Measurements from ENCODE around the gene AP1S3. TPM values are rescaled to one million over a fixed set of nuclear protein-coding genes. Genes with fewer than 3 reads are reported as not detected.

The AP1S3 gene
- total RNA-seq, 1 donor from 2014 or later = 46.3 TPM

- H3K27me3 Mint-ChIP-seq = no peaks in the 10 kb centered on the region
- intact Hi-C loops (cut with micrococcal nuclease) = no loop called here
- TF ChIP-seq, protein P1, sequence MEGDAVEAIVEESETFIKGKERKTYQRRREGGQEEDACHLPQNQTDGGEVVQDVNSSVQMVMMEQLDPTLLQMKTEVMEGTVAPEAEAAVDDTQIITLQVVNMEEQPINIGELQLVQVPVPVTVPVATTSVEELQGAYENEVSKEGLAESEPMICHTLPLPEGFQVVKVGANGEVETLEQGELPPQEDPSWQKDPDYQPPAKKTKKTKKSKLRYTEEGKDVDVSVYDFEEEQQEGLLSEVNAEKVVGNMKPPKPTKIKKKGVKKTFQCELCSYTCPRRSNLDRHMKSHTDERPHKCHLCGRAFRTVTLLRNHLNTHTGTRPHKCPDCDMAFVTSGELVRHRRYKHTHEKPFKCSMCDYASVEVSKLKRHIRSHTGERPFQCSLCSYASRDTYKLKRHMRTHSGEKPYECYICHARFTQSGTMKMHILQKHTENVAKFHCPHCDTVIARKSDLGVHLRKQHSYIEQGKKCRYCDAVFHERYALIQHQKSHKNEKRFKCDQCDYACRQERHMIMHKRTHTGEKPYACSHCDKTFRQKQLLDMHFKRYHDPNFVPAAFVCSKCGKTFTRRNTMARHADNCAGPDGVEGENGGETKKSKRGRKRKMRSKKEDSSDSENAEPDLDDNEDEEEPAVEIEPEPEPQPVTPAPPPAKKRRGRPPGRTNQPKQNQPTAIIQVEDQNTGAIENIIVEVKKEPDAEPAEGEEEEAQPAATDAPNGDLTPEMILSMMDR (IDR thresholded peaks at IDR 0.05) = no peak
Observed at GRCh38 chr2:223747392-223748042, 89.9 kb downstream of the AP1S3 start.

GRCh38 chr2:223746611-223747010 is 90.8 kb downstream of the AP1S3 start:
- ATAC-seq (ENCODE audit: low read depth) = no peak
- no peak for DNase-seq
- Mint-ChIP-seq H3K4me3 (no peak overlapping the region), H3K27ac (no peak overlapping the region), H3K27me3 (no peaks in the 10 kb centered on the region), H3K36me3 (ENCODE audit: low read depth) (no peaks in the 10 kb centered on the region), H3K9me3 (no peaks in the 10 kb centered on the region), H3K4me1 (no peaks in the 10 kb centered on the region)
- ChIA-PET CTCF (no interaction called here), POLR2A (no interaction called here)
- TF ChIP-seq, protein P1 (IDR thresholded peaks at IDR 0.05) = no peak
- intact Hi-C loops (cut with micrococcal nuclease) = no loop called here

More at GRCh38 chr2:223747392-223748042, 89.9 kb downstream of the AP1S3 start:
- no peak overlapping the region for H3K4me3 Mint-ChIP-seq
- ATAC-seq (ENCODE audit: low read depth) (no peak), DNase-seq (no peak)
- CTCF ChIA-PET = no interaction called here
- no peak overlapping the region for H3K27ac Mint-ChIP-seq
- H3K4me1 Mint-ChIP-seq = no peaks in the 10 kb centered on the region
- H3K36me3 Mint-ChIP-seq (ENCODE audit: low read depth) = no peaks in the 10 kb centered on the region
- POLR2A ChIA-PET = no interaction called here
- H3K9me3 Mint-ChIP-seq = no peaks in the 10 kb centered on the region

DNA sequence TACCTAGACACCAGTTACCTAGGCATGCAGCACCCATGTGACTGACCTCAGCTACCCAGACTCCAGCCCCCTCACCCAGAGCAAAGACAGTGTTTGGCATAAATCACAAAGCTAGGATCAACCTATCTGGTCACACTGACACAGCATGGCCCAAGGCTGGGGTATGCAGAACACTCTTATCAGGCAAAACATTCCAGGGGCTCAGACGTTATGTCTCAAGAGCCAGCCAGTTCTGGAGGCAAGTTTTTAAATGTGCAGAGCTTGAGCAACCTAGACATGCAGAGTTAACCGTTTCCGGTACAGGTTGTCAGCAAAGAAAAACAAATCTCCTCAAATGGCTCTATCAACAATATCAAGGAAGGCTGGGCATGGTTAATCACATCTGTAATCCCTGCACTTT is 92.8 kb downstream of the AP1S3 start:
- ATAC-seq (ENCODE audit: low read depth) (no peak), DNase-seq (no peak)
- CTCF ChIA-PET = no interaction called here
- Mint-ChIP-seq H3K9me3 (no peaks in the 10 kb centered on the region), H3K27me3 (no peaks in the 10 kb centered on the region), H3K36me3 (ENCODE audit: low read depth) (no peaks in the 10 kb centered on the region), H3K4me1 (no peaks in the 10 kb centered on the region), H3K27ac (no peak overlapping the region), H3K4me3 (no peak overlapping the region)
- intact Hi-C loops (cut with micrococcal nuclease) = no loop called here
- TF ChIP-seq, protein P1 (IDR thresholded peaks at IDR 0.05) = no peak
- POLR2A ChIA-PET = no interaction called here

DNA sequence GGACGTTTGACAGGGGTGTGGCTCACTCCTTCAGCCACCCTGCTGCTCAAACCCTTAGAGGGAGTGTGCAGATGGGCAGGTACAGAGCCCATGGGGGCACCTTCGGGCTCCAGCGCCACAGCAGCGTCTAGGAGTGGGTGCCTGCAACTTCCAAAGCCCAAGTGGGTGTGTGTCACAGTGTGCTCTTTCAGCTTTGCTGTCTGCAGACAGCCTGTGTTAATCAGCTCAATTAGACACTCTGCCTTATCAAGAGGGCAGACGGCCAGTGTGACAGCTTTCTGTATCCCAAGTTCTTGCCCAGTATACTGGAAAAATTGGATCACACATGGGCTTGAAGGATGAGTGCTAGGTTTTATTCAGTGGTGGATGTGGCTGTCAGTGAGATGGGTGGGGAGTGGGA is 96.7 kb downstream of the AP1S3 start:
- peaks cover 3% of the 10 kb centered on the region for H3K9me3 Mint-ChIP-seq
- H3K27me3 Mint-ChIP-seq = no peaks in the 10 kb centered on the region
- TF ChIP-seq, protein P1 (IDR thresholded peaks at IDR 0.05) = no peak
- DNase-seq = no peak
- no peaks in the 10 kb centered on the region for H3K4me1 Mint-ChIP-seq
- intact Hi-C loops (cut with micrococcal nuclease) = no loop called here
- POLR2A ChIA-PET = no interaction called here
- H3K27ac Mint-ChIP-seq = no peak overlapping the region
- no peak for ATAC-seq (ENCODE audit: low read depth)
- no peak overlapping the region for H3K4me3 Mint-ChIP-seq
- no peaks in the 10 kb centered on the region for H3K36me3 Mint-ChIP-seq (ENCODE audit: low read depth)
- CTCF ChIA-PET = no interaction called here

GRCh38 chr2:223737207-223737606 is 100.2 kb downstream of the AP1S3 start:
- Mint-ChIP-seq H3K36me3 (ENCODE audit: low read depth) (no peaks in the 10 kb centered on the region), H3K9me3 (peaks cover 3% of the 10 kb centered on the region), H3K4me3 (no peak overlapping the region), H3K27ac (no peak overlapping the region), H3K27me3 (no peaks in the 10 kb centered on the region), H3K4me1 (no peaks in the 10 kb centered on the region)
- intact Hi-C loops (cut with micrococcal nuclease) = no loop called here
- ATAC-seq (ENCODE audit: low read depth) (no peak), DNase-seq (no peak)
- CTCF ChIA-PET = no interaction called here
- POLR2A ChIA-PET = no interaction called here
- TF ChIP-seq, protein P1 (IDR thresholded peaks at IDR 0.05) = no peak

Data from activated B cell treated with CpG ODN at 0.5 μM for 24 hours (primary cell).